ENCODE data around the gene C11orf86.

DNA sequence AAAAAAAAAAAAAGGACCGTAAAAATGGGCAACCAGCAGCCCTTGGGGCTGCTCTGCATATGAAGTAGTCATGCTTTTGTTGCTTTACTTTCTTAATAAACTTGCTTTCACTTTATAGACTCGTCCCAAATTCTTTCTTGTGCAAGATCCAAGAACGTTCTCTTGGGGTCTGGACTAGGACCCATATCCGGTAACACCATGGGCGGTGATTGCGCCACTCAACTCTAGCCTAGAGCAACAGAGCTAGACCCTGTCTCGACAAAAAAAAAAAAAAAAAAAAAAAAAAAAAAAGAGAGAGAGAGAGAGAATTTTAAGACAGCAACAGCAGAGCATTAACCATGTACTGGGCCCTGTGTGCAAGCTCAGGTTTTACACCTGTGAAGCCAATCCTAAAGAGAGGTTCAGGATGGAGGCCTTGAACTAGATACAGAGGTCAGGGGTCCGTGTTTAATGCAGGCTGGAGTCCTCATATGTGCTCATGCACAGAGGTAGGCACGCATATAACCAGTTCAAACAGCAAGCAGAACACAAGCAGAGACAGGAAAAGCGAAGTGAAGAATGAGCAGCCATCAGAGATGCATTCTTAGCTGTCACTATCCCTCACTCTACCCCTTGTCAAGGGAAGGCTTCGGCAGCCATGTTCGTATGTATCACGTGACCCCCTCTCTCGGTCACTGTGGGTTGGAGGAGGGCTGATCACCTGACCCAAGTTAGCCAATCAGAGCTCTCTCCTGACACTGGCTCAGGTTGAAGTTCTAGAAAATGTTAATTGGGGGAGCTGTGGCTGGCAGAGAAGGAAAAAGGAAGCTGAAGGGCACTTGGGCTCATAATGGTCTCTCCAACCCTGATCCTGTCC lies 31.2 kb downstream of the C11orf86 start:
- TF ChIP-seq POLR2A (IDR thresholded peaks at IDR 0.05) (no peak), CTCF (IDR thresholded peaks at IDR 0.05) (no peak)
